GM18505 (cell line): ENCODE data around the gene RPL13A.
"Not testable (repeated sequence)": the region's sequence is repeated elsewhere in the genome, so short reads cannot be mapped to it uniquely, and the experiment has no call there.

ENCODE experiments used
- ATAC-seq: cut with Tn5 transposase; IDR thresholded peaks from one replicate; pipeline ENCODE4 v1.9.1; 2021; ENCODE audit not compliant: unreplicated experiment
- POLR2A ChIP-seq: IDR thresholded peaks from 4 replicates; pipeline ENCODE4 v1.6.1; 2011; ENCODE audit warnings: borderline replicate concordance; ENCODE audit not compliant: insufficient read depth, insufficient read length; ENCODE audit errors: extremely low read depth

RPL13A gene

GRCh38 chr19:49463960-49464740, 23.3 kb upstream of the RPL13A start:
- no peak for ATAC-seq
- no peak for TF ChIP-seq POLR2A

DNA sequence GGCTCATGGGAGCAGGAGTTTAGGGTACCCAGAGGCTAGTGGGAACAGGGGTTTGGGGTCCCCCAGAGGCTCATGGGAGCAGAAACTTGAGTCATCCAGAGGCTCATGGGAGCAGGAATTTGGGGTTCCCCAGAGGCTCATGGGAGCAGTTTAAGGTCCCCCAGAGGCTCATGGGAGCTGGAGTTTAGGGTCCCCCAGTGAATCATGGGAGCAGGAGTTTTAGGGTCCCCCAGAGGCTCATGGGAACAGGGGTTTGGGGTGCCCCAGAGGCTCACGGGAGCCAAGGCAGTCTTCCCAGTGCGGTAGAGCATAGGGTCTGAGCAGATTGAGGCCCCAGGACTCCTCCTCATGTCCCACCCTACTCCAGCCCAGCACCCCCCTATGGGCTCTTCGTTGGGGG, 22.0 kb upstream of the RPL13A start:
- no peak for ATAC-seq
- TF ChIP-seq POLR2A, result no peak

GRCh38 chr19:49468199-49468598, 19.2 kb upstream of the RPL13A start:
- ATAC-seq, result no peak
- TF ChIP-seq POLR2A, result no peak

- no peak for TF ChIP-seq POLR2A
- ATAC-seq, result no peak
These were observed 18.5 kb upstream of the RPL13A start for GRCh38 chr19:49468746-49469447.

DNA sequence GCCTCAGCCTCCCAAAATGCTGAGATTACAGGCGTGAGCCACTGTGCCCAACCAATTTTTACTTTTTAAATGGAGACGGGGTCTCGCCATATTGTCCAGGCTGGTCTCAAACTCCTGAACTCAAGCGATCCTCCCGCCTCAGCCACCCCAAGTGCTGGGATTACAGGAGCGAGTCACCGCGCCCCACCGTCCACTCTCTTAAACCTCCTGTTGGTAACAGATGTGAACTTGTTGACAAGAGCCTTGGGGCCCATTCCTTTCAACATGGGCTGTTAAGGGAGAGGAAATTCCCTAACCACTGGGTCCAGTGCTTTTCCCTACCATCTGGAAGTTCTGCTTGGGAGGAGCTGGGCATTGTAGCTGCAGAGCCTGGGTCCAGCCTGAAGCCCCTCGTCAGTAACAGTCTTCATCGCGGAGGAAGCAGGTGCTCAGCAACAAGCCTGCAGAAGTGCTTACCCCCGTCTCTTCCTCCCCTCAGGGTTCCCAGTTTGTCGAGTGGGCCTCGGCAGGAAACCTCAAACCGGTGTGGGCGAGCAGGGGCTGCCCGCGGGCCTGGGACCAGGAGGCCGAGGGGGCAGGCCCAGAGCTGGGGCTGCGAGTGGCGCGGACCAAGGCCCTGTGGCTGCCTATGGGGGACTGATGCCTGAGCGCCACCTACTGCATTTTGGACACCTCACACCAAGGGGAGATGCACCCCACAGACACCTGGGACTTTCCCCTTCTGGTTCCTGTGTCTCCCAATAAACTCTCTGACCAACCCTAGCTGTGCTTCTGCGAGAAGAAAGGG, 17.4 kb upstream of the RPL13A start:
- ATAC-seq, result no peak
- TF ChIP-seq POLR2A, result peak; percentile 36

DNA sequence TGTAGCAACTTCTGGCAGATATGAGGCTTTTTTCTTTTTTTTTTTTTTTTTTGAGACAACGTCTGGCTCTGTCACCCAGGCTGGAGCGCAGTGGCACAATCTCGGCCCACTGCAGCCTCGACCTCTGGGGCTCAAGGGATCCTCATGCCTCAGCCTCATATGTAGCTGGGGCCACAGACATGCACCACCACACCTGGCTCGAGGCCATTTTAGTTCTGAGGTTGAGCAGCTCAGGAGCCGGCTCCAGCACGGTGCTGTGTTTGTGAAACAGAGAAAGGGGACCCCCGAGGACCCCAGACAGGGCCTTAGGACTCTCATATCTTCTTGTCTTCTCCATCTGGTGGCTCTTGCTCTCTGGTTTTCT, 16.8 kb upstream of the RPL13A start:
- no peak for ATAC-seq
- TF ChIP-seq POLR2A, result no peak

DNA sequence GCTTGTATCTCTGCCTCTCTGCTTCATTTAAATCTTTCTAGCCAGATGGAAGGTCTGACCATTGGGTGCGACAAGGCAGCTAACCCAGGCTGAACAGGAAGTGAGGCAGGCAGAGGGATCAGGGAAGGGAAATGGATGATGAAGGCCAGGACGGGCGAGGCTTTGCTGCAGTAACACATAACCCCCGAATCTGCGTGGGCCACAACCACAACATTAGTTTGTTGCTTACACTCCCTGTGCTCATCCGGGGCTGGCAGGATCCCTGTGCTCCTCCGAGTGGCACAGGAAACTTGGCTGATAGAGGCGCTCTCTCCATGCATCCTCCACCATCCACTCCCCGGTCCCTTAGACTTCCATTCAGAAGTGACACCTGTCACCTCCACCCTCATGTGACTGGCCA, 14.5 kb upstream of the RPL13A start:
- ATAC-seq, result no peak
- TF ChIP-seq POLR2A, result no peak

DNA sequence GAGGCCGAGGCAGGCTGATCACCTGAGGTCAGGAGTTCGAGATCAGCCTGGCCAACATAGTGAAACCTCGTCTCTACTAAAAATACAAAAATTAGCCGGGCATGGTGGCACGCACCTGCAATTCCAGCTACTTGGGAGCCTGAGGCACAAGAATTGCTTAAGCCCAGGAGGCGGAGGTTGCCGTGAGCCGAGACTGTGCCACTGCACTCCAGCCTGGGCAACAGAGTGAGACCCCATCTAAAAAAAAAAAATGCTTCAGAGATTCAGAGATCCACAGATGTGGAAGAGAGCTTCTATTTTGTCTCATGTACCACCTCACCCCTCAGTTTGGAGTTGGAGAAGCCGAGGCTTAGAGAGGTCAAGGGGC, 13.9 kb upstream of the RPL13A start:
- ATAC-seq, result not testable (repeated sequence)

DNA sequence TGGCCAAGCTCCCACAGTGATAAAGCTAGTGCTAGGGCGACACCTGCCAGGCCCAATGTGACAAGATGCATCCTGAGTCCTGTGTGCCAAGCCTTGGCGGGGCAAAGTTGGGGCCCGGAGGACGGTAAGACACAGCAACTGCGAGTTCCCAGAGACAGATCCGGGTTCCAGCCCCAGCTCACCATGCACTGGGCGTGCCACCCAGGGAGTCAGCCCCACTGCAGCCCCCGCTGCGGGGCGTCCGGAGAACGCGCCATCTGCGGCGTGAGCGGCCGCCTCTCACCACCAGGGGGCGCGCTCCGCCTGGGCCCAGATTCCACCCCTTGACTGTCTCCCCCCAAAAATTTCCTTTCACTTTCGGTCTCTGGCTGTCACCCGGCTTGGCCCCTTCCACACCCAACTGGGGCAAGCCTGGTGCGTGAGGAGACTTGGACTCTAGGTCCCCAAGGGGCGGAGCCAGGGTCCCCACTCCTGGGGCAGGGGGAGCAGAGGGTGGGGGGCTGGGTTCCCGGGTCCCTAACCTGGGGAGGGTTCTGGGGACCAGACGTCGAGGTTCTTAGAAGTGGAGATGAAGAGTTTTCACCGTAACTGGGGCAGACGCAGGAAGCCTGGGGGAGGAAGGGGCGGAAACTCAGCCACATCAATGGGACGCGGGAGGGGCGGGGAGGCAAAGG, 13.4 kb upstream of the RPL13A start, which contains the start of gene FLT3LG:
TSS of gene FLT3LG (plus strand) at position 348 of the 674 bp plus-strand sequence. CDS start 425 bp downstream, outside the sequence.
- ATAC-seq, result peak; percentile 57
- no peak for TF ChIP-seq POLR2A

DNA sequence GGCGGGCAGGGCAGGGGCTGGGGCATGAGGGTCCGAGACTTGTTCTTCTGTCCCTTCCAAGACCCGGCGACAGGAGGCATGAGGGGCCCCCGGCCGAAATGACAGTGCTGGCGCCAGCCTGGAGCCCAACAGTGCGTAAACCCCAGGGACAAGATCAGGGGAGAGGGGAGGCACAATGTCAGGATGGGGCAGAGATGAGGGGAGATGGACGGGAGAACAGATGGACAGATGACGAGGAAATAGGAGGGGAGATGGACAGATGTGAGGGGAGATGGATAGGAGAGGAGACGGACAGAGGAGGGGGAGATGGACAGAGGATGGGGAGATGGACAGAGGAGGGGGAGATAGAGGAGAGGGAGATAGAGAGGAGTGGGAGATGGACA, 12.9 kb upstream of the RPL13A start:
- no peak for ATAC-seq
- TF ChIP-seq POLR2A, result no peak

GRCh38 chr19:49475191-49475917, 12.1 kb upstream of the RPL13A start:
- no peak for TF ChIP-seq POLR2A
- ATAC-seq, result no peak

- no peak for ATAC-seq
- no peak for TF ChIP-seq POLR2A
These were observed 11.2 kb upstream of the RPL13A start for GRCh38 chr19:49475995-49476880.
